ENCODE measurements around the gene RPS6KA3.

The RPS6KA3 gene

DNA sequence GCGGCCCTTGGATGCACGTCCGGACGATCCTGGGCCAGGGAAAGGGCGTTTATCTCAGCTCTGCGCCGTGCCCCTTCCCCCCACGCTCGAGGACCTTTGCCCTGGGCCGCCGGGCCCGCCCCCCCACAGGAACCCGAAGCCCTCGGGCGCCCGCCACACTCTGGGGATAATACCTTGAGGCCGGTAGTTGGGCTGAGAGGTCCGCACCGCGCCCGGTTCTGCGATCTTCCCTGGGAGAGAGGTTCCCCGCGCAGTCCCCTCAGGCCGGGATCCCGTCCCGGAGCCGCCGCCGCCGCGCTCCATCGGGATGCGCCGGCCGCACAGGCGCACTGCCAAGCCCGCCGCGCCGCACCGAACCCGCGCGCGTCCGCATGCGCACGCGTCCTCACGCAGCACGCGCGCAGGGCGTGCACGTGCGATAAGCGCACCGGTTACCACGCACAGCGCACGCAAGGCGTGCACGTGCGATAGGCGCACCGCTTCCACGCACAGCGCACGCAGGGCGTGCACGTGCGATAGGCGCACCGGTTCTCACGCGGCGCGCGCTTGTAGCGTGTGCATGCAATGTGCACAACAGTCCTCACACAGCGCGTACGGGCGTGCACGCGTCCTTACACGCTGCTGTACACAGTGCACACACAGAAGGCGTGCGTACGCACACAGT, 150.0 kb downstream of the RPS6KA3 start, which contains the start of gene MAP7D2:
Gene MAP7D2, minus strand, starts transcription at position 331 of the 664 bp plus-strand sequence. Its CDS starts 28 bp downstream, at position 303.
- Mint-ChIP-seq H3K4me3 (peak within 1 kb of the TSS; percentile 39), H3K4me1 (peaks cover 5% of the 10 kb centered on the region), H3K36me3 (no peaks in the 10 kb centered on the region), H3K27me3 (peaks cover 6% of the 10 kb centered on the region), H3K9me3 (no peaks in the 10 kb centered on the region), H3K27ac (no peak within 1 kb of the TSS)

DNA sequence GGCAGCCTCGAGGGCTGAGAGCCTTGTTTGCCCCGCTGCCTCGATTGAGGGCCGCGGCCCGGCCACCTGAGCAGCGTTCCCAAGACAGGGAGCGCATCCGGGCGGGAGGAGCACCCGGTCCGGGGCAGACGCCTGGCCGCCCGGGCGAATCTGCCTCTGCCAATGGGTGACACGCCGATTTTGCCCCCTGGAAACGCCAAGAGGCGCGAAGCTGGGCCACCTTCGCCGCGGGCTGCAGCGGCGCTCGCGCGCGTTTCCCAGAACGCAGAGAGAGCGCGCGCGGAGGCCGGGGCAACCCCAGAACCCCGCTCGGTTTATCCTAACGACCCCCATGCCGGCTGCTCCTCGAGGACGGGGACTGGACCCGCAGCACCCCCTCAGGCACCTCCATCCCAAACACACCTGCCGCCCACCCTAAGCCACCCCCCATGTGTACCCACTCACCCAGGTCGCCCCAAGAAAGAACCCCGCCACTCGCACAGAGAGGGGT, 150.6 kb downstream of the RPS6KA3 start:
- Mint-ChIP-seq H3K9me3 (no peaks in the 10 kb centered on the region), H3K27ac (no peak overlapping the region), H3K4me3 (peak overlapping the region; percentile 19), H3K4me1 (peaks cover 5% of the 10 kb centered on the region), H3K27me3 (peaks cover 6% of the 10 kb centered on the region), H3K36me3 (no peaks in the 10 kb centered on the region)

DNA sequence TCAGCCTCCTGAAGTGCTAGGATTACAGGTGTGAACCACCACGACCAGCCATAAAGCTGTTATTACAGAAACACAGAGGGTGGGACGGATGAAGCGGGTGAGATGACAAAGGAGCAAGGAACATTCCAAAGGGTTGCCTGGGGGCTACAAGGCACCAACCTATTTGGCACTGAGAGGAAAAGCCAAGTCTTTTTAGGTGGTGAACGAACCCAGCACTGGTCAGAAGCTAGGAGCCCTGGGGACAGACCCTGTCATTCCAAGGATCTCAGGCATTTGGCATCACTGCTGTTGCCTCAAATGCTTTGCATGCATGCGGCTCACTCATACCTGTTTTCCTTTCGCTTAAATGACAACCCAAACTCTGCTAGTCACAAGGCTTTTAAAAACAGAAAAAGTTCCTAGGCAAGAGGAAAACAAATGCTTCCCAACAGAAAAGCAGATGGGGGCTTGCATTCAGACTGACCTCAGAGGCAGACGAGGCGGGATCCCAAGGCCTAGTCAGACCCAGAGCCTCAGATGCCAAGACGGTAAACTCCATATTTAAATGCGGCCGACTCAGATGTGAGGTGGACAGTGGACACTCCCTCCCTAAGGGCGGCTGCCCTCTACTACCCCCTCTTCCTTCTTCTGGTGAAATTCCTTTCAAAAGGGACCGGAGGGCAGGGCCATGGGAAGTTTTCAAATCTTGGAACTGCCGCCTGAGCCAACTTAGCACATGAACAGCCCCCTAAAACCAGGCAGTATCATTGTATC, 154.5 kb downstream of the RPS6KA3 start:
- H3K27ac Mint-ChIP-seq, result no peak overlapping the region
- no peaks in the 10 kb centered on the region for H3K36me3 Mint-ChIP-seq
- H3K4me3 Mint-ChIP-seq, result no peak overlapping the region
- H3K27me3 Mint-ChIP-seq, result peaks cover 6% of the 10 kb centered on the region
- H3K4me1 Mint-ChIP-seq, result no peaks in the 10 kb centered on the region
- no peaks in the 10 kb centered on the region for H3K9me3 Mint-ChIP-seq

DNA sequence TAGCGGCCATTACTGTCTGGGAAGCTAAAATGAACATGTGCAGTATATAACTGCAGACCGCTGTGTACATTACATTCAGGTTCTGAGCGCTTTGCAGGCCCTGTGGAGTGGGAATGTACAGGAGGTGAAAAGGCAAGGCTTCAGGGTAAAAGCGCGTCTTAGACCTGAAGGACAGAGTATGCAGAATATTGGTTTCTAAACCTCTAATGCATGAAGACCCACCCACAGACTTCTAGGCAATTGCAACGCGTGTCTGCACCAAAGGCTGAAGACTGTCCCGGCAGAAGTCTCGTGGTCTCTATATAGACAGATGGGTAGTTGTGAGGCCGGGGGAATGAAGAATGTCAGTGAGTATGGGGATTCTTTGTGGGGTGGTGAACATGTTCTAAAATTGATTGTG, 155.4 kb downstream of the RPS6KA3 start:
- no peaks in the 10 kb centered on the region for H3K9me3 Mint-ChIP-seq
- peaks cover 6% of the 10 kb centered on the region for H3K27me3 Mint-ChIP-seq
- no peak overlapping the region for H3K27ac Mint-ChIP-seq
- no peak overlapping the region for H3K4me3 Mint-ChIP-seq
- H3K36me3 Mint-ChIP-seq, result no peaks in the 10 kb centered on the region
- H3K4me1 Mint-ChIP-seq, result no peaks in the 10 kb centered on the region

DNA sequence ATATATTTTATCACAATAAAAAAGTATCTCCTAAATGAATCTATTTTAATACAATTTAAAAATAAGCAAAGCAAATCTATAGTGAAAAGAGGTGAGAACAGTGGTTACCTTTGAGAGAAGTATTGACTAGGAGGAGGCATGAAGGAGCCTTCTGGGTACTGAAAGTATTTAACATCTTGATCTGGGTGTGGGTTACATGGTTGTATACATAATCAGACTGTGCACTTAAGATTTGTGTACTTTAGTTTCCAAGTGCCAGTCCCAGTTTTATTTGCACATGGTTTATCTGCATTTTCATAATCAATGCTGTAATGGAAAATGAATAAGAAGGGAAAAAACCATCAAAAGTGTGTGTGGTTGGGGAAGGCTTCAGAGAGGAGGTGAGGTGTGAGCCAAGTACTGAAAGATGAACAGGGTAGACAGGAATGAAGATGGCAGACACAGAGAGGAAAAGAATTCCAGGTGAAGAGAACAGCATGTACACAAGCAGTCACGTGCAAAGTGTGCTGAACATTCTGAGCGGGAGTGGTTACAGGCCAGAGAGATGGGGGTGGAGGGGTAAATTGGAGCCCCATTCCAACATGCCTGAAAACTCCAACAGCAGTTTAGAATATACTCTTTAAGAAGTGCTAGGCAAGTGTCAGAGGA, 164.7 kb downstream of the RPS6KA3 start:
- H3K27ac Mint-ChIP-seq, result no peak overlapping the region
- no peaks in the 10 kb centered on the region for H3K36me3 Mint-ChIP-seq
- H3K9me3 Mint-ChIP-seq, result no peaks in the 10 kb centered on the region
- no peaks in the 10 kb centered on the region for H3K27me3 Mint-ChIP-seq
- peaks cover 5% of the 10 kb centered on the region for H3K4me1 Mint-ChIP-seq
- H3K4me3 Mint-ChIP-seq, result no peak overlapping the region

Data from activated naive CD4-positive, alpha-beta T cell treated with anti-CD3 and anti-CD28 coated beads, Interleukin-2, amount 50 U/mL, for 24 hours (primary cell).